ENCODE measurements around the gene KRT83.

Gene KRT83

DNA sequence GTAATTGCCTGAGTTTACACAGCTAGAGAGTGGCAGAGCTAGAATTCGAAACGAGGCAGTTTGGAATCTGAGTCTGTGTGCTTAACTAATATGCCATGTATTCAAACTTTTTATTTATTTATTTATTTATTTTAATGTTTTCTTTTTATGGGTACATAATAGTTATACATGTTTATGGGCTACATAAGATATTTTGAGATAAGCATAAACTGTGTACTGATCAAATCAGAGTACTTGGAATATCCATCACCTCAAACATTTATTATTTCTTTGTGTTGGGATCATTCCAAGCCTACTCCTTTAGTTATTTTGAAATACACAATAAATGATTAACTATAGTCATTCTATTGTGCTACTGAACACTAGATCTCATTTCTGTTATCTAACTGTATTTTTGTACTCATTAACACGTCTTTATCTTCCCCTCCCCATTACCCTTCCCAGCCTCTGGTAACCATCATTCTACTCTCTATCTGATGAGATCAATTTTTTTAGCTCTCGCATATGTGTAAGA, 22.5 kb downstream of the KRT83 start:
- Histone ChIP-seq H3K27me3 (ENCODE audit: control insufficient read depth, insufficient read depth, low read length) (no peaks in the 10 kb centered on the region), H3K4me2 (ENCODE audit: low read length) (no peak overlapping the region), H3K79me2 (no peaks in the 10 kb centered on the region), H3K9me3 (ENCODE audit: control insufficient read depth, low read length) (no peaks in the 10 kb centered on the region), H3K27ac (no peak overlapping the region), H3K4me3 (ENCODE audit: low read depth, low read length) (no peak overlapping the region), H2AFZ (no peak overlapping the region), H3K36me3 (ENCODE audit: control insufficient read depth, insufficient read depth, low read length) (no peaks in the 10 kb centered on the region), H3K9ac (no peak overlapping the region), H3K4me1 (no peaks in the 10 kb centered on the region)
- TF ChIP-seq, protein P1, sequence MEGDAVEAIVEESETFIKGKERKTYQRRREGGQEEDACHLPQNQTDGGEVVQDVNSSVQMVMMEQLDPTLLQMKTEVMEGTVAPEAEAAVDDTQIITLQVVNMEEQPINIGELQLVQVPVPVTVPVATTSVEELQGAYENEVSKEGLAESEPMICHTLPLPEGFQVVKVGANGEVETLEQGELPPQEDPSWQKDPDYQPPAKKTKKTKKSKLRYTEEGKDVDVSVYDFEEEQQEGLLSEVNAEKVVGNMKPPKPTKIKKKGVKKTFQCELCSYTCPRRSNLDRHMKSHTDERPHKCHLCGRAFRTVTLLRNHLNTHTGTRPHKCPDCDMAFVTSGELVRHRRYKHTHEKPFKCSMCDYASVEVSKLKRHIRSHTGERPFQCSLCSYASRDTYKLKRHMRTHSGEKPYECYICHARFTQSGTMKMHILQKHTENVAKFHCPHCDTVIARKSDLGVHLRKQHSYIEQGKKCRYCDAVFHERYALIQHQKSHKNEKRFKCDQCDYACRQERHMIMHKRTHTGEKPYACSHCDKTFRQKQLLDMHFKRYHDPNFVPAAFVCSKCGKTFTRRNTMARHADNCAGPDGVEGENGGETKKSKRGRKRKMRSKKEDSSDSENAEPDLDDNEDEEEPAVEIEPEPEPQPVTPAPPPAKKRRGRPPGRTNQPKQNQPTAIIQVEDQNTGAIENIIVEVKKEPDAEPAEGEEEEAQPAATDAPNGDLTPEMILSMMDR (IDR thresholded peaks at IDR 0.05), result no peak

DNA sequence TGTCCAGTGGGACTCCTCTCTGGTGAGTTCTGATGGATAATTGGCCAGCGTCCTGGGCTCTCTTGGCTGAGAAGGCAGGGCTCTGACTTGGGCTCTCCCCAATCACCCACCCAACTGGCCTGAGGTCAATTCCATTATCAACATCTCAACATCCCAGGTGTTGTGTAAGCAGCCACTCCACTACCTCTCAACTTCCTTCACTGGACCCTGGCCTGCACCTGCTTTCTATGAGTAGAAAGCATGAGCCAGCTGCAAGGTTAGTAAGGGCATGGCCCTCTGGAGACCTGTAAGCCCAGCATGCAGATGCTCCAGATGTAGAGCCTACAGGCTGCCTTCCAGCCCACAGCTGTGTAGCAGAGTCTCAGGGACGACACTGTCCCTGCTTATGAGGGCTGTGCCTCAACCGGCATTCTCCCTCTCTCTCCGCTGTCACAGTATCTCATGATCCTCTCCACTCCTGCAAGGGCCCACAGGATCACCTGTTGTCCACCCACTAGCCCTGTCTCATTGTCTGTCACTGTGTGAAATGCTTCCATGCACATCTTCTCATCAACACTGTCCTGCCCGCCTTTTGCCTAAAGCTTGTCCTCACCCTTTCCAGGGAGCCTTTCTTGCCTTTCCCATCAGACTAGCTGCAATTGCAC, 24.5 kb downstream of the KRT83 start:
- TF ChIP-seq, protein P1 (IDR thresholded peaks at IDR 0.05), result no peak
- no peak overlapping the region for H3K4me2 ChIP-seq (ENCODE audit: low read length)
- H3K9me3 ChIP-seq (ENCODE audit: control insufficient read depth, low read length), result no peaks in the 10 kb centered on the region
- H2AFZ ChIP-seq, result no peak overlapping the region
- H3K4me3 ChIP-seq (ENCODE audit: low read depth, low read length), result no peak overlapping the region
- H3K4me1 ChIP-seq, result no peaks in the 10 kb centered on the region
- no peaks in the 10 kb centered on the region for H3K27me3 ChIP-seq (ENCODE audit: control insufficient read depth, insufficient read depth, low read length)
- H3K79me2 ChIP-seq, result no peaks in the 10 kb centered on the region
- H3K36me3 ChIP-seq (ENCODE audit: control insufficient read depth, insufficient read depth, low read length), result no peaks in the 10 kb centered on the region
- H3K27ac ChIP-seq, result no peak overlapping the region
- H3K9ac ChIP-seq, result no peak overlapping the region

DNA sequence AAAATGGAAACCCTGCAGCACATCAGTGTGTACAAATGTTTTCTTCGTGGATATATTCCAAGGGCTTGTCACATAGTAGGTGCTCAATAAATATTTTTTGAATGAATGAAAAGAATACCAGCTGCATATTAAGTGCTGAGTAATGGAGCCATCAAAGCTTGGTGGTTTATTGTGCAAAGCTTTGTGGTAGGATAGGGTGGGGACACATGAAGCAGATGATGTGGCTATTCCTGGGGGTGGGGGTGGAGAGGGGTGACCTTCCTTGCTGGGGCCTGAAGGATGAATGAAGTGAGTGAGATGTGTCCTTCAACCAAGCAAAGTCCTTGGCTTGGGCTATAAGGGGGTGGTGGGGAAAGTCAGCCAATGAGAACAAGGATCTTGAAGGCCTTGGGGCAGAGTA, 25.5 kb downstream of the KRT83 start:
- TF ChIP-seq, protein P1 (IDR thresholded peaks at IDR 0.05), result no peak
- H3K9ac ChIP-seq, result no peak overlapping the region
- H3K4me3 ChIP-seq (ENCODE audit: low read depth, low read length), result no peak overlapping the region
- H3K36me3 ChIP-seq (ENCODE audit: control insufficient read depth, insufficient read depth, low read length), result no peaks in the 10 kb centered on the region
- no peak overlapping the region for H3K27ac ChIP-seq
- no peak overlapping the region for H3K4me2 ChIP-seq (ENCODE audit: low read length)
- H3K79me2 ChIP-seq, result no peaks in the 10 kb centered on the region
- H3K4me1 ChIP-seq, result no peaks in the 10 kb centered on the region
- no peaks in the 10 kb centered on the region for H3K27me3 ChIP-seq (ENCODE audit: control insufficient read depth, insufficient read depth, low read length)
- H2AFZ ChIP-seq, result no peak overlapping the region
- H3K9me3 ChIP-seq (ENCODE audit: control insufficient read depth, low read length), result no peaks in the 10 kb centered on the region

DNA sequence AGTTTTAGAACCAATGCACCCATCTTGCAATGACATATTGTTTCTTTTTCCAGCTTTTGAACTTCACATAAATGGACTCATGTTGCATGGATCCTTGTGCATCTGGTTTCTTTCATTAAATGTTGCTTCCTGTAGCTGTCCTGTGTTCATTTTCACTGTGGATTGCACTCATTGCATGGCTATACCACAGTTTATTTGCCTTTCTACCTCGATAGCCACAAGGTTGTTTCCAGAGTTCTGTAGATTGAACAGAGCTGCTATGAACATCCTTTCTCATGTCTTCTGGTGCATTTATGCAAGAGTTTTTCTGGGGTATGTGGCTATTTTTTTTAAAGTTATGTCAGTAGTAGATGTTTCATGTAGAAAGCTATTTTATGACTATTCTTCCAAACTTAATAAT, 26.4 kb downstream of the KRT83 start:
- TF ChIP-seq, protein P1 (IDR thresholded peaks at IDR 0.05), result no peak
- H3K27ac ChIP-seq, result no peak overlapping the region
- no peaks in the 10 kb centered on the region for H3K4me1 ChIP-seq

DNA sequence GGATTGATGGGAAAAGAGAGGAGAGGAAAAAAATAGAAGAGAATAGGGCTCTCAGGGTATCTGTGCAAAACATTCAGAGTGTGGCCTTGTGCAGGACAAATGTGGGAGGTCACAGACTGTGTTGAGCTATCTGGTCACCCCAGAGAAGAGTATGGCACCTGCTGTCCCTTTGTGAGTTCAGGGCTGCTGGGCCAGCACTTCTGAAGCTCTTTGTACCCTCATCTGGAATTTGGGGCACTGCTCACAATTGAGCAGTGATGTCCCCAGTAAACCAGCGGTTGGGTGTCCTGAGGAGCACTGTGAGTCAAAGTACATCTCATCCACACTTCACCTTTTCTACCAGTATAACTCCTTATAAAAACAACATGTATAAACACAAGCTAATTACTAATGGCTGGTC, 27.3 kb downstream of the KRT83 start:
- Histone ChIP-seq H3K36me3 (ENCODE audit: control insufficient read depth, insufficient read depth, low read length) (no peaks in the 10 kb centered on the region), H3K4me1 (no peaks in the 10 kb centered on the region), H3K79me2 (no peaks in the 10 kb centered on the region), H3K4me3 (ENCODE audit: low read depth, low read length) (no peak overlapping the region), H2AFZ (no peak overlapping the region), H3K9me3 (ENCODE audit: control insufficient read depth, low read length) (no peaks in the 10 kb centered on the region), H3K4me2 (ENCODE audit: low read length) (no peak overlapping the region), H3K27me3 (ENCODE audit: control insufficient read depth, insufficient read depth, low read length) (no peaks in the 10 kb centered on the region), H3K27ac (no peak overlapping the region), H3K9ac (no peak overlapping the region)
- TF ChIP-seq, protein P1 (IDR thresholded peaks at IDR 0.05), result no peak

More for the DNA sequence above, 26.4 kb downstream of the KRT83 start:
- no peaks in the 10 kb centered on the region for H3K27me3 ChIP-seq (ENCODE audit: control insufficient read depth, insufficient read depth, low read length)
- no peaks in the 10 kb centered on the region for H3K79me2 ChIP-seq
- H3K36me3 ChIP-seq (ENCODE audit: control insufficient read depth, insufficient read depth, low read length), result no peaks in the 10 kb centered on the region
- no peaks in the 10 kb centered on the region for H3K9me3 ChIP-seq (ENCODE audit: control insufficient read depth, low read length)
- H3K4me2 ChIP-seq (ENCODE audit: low read length), result no peak overlapping the region
- H2AFZ ChIP-seq, result no peak overlapping the region
- no peak overlapping the region for H3K9ac ChIP-seq
- H3K4me3 ChIP-seq (ENCODE audit: low read depth, low read length), result no peak overlapping the region

Data from parathyroid adenoma (tissue), 2 donors.